GM21528 (cell line): Measurements from ENCODE around the gene GPI.

Experiments
- ATAC-seq: cut with Tn5 transposase; IDR thresholded peaks from one replicate; pipeline ENCODE4 v1.9.1; 2021; ENCODE audit warnings: mild to moderate bottlenecking, moderate library complexity; ENCODE audit not compliant: unreplicated experiment, low FRiP score

The GPI gene

DNA sequence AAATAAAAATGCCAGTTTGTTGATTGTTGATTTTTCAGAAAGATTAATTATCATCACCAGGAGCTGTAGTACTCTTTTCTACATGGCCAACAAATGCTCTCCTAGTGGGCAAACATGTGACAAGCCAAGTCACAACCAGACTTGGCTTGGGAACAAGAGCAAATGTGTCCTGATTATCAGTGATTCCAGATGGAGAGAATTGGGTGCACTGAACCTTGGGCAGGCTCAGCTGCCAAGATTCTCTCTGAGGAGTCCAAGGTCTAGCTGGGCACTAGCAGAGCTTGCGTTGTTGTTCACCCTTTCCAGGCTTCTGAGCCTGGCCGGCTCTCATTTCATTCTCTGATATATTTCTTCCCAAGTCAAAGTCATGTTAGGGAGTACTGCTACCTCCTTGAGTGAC, 27.3 kb upstream of the GPI start:
- ATAC-seq, result no peak

DNA sequence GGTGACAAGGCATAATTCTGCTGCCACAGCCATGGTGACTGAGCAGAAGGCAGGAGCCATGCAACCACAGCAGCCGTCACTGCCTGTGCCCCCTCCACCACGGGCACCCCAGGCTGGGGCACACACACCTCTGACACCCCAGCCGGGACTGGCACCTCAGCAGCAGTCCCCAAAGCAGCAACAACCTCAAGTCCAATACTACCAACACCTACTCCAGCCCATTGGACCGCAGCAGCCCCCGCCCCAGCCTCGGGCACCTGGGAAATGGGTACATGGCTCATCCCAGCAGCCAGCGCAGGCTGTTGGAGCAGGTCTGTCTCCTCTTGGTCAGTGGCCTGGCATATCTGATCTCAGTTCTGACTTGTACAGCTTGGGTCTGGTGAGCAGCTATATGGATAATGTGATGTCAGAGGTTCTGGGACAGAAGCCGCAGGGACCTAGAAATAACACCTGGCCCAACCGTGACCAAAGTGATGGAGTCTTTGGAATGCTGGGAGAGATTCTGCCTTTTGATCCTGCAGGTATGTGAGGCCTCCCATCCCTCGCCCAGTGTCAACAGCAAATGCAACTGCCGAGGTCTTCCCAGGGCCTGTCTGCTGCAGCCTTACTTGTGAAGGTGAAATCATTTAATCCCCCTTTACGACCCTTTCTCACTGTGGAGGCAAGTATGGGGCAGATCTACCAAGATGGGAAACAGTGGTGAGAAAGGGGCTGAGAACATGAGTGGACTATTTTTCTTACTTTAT, 22.9 kb upstream of the GPI start:
- no peak for ATAC-seq

DNA sequence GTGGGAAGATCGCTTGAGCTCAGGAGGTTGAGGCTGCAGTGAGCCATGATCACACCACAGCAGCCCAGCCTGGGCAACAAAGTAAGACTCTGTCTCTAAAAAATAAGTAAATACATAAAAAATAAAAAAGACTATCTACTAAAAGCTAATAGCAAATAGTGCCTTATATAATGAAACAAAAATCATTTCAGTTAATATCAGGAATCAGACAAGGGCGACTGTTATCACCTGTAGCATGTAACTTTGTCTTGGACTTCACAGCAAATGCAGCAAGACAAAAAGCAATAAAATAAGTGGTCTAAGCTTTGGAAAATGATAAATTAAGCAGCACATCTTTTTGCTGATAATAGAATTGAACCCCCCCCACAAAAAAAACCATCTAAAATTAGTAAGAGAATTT, 21.2 kb upstream of the GPI start:
- no peak for ATAC-seq

DNA sequence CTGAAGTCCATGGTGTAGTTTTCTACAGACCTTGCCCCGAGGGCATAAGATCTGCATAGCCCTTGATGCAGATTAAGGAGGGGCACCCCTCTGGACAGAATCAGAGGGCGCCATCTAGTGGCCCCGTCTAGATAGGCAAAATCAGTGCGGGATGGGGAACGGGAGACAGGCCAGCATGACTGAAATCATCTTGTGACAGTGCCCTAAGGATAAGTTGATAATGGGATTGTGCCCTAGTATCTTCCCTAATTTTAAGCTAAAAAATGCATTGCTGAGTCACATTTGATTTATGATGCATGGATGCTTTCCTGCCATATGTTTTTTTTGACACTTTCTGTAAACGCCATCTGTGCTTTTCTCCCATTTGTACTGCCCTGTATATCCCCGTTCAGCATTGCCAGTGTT, 19.0 kb upstream of the GPI start:
- ATAC-seq, result no peak

DNA sequence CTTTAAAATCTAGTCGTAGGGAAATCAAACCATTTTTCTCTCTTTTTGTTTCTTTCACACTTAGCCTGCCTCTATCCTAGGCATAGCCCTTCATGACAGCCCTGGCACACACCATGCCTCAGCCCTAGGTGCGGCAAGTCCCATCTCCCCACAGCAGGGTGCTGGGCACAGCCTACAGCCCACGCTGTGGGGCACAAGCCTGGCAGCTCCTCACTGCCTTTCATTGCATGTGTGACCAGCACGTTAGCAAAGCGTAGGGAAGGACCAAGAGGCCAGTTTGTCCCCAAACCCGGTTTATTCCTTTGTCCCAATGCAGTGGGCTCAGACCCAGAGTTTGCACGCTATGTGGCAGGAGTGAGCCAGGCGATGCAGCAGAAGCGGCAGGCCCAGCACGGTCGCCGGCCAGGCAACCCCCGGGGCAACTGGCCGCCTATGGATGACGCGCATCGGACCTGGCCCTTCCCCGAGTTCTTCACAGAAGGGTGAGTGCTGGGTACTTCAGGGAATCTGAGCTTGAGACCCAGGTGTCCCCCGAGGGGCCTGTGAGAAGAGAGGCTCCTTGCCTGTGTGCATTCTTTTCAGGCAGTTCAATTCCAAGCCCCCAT, 17.3 kb upstream of the GPI start:
- no peak for ATAC-seq

DNA sequence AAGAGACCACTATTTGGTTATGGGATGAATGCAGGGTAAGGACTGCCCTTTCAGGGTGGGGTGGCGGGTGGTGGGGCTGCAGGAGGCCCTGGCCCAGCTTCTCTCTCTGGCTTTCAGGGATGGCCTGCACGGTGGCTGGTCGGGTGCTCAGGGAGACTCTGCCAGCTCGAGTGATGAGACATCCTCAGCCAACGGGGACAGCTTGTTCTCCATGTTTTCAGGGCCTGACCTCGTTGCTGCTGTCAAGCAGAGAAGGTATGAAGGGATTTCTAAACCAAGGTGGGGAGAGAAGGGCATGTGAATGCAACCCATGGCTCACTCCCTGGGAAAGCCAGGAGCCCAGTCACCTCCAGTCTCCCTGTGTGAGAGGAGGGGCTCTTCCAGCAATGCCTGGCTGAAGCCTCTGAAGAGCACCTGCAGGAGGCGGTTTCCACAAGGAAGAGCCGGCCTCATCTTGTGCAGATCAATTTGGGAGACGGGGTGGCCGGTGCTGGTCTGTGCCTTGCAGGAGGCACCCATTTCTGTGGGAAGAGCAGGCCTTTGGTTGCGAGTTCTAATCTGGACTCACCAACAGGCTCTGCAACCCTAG, 16.0 kb upstream of the GPI start:
- no peak for ATAC-seq

DNA sequence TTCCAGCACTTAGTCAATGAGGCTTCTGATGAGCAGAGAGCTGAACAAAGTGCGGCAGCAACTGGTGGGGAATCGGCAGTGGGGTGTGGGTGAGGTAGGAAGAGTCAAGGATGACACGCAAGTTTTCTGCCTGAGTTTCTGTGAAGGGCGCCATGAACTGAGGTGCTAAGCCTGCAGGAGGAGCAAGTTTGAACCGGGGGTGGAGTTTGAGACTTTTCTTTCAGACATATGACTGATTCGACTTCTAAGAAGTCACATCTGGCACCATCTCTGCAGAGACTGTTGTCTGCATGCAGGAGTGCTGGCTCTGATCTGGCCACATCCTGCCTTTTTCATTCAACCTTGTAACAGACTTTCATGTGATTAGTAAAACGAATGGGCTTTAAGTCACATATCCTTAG, 14.8 kb upstream of the GPI start:
- no peak for ATAC-seq

DNA sequence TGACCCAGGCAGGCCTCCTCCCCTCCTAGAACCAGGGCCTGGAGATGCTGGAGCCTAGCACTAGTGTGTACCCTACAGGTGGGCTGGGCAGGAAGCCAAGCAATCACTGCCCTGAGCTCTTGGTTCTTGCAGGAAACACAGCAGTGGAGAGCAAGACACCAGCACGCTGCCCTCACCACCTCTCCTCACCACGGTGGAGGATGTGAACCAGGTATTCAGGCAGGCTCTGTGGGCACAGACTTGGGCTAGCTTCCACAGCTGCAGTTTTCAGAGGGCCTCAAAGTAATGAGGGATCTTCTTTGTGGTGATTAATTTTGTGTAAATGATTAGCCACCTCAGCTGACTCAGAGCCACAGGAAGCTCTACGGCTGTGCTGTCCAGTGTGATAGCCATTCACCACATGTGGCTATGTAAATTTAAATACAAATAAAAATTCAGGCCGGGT, 13.6 kb upstream of the GPI start:
- no peak for ATAC-seq

DNA sequence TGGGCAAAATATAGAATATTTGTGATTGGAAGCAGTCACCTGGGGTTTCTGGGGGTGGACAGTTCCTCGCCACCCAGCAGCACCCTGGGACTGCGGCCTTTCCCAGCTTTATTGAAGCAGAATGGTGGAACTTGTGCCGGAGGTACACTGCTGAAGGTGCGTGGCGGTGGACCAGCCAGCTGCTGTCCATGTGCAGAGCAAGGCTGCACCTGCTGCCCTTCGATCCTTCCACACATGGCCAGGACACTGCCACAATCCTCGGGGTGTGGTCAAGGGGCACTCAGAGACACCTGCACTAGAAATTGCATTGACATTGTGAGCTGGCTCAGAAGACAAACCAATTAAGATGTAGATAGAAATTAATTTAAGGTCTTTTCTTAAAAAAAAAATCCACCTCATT, 11.4 kb upstream of the GPI start:
- ATAC-seq, result no peak

DNA sequence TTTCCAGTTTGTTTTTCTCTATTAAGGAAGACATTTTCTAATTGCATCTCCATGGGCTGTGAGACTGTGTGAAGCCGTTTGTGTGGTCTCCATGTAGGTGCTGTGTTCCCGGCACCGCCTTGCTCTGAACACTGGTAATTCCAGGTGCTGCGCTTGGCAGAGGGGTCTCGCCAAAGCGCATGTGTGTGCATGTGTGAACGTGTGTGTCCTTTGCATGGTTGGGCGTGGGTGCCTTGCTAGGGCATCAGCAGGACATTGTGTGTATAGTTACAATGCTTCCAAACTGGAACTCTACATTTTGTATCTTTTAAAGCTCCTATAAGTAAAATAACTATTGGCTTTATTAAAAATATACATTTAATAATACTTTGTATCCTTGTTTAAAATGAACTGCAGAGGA, 9.8 kb upstream of the GPI start:
- no peak for ATAC-seq

DNA sequence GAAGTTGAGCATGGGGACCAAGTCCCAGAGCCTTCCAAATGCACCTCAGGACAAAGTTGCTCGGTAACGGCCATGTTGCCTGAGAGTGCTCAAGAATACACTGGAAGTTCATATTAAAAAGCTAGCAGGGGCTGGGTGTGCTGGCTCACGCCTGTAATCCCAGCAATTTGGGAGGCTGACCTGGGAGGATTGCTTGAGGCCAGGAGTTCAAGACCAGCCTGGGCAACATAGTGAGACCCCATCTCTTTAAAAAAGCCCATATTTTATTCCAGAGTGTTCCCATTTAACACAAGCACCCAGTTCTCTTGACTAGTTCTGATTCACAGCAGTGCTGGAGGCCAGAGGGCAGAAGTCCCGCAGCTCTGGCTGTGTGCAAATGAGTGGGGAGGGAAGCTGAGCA, 8.1 kb upstream of the GPI start:
- ATAC-seq, result no peak

DNA sequence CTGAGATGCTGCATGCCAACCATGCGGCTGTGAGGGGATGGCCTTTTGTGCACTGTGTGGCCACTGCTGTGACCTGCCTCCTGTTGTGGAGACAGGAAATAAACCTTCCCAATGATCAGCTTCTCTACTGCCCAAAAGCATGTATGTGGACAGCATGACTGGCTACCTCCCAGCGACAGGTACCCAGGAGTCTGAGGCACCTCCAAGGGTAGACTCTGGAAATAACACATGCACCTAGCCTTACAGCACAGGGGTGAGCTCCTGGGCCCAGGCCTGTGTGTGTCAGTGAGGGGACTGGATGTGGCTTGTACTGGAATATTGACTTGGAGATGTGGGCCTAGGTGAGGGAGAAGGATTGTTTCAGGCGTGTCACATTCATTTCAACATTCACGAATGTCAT, 7.6 kb upstream of the GPI start:
- ATAC-seq, result no peak

DNA sequence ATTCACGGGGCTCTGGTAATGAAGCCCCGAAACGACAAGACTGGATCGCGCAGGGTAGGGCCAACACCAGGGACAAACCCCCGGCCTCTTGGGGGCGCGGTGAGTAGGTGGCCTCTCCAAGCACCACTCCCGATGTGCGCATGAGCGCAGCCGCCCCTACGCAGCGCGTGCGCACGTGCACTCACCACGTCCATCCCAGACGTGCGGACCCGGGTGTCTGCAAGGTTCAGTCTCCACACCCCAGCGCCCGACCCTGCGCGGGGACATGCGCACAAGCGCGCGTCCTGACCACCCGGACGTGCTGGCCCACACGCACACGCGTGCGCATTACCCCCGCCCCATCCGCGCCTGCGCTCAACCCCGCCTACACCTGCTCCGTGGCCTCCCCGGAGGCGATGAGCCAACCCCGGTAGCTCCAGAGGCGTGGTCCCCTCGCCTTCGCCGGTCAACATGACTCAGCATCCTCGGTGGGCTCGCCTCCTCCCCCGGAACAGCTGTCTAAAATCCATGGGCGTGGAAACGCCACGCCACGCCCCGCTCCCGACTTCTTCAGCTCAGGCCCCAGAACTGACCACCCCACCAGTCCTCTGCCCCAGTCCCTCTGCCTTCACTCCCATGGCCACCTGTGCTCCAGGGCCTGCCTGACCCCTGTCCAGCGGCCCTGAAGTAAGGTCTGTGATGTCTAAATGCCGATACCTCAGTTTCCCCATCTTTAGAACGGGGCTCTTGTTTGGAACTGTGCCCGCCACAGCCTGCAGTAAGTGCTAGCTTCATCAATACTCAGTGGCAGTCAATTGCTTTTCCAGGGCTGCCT, 5.6 kb upstream of the GPI start:
- ATAC-seq, result peak; percentile 83

DNA sequence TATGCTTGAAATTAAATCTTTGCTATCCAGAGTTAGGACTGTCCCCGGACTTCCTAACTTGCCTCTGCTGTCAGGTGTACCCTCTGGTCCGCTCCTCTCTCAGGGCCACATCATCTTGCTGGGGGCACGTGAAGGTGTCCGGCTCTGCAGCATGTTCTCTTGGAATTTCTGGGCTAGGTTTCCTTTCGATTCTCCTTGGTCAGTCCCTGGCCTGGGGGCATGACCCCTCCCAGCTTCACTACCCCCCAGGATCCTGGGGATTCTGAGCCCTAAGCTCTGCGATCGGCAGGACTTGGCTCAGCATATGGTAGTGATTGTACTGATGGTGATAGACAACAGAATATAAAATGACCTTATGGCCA, 5.1 kb upstream of the GPI start:
- ATAC-seq, result peak; percentile 6

DNA sequence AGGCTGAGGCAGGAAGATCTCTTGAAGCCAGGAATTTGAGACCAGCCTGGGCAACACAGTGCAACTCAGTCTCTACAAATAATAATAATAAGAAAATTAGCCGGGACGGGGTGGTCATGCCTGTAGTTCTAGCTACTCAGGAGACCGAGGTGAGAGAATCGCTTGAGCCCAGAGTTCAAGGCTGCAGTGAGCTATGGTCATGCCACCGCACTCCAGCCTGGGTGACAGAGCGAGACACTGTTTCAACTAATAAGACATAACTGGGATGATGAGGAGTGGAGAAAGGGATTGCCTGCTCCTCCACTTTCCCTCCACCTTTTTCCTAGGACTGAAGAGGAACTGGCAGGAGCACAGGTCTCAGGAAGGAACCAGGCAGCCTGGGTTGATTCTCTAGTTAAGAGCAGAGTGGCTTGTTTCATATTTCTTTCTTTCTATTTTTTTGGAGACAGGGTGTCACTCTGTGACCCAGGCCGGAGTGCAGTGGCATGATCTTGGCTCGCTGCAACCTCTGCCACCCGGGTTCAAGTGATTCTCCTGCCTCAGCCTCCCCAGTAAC, 4.6 kb upstream of the GPI start:
- ATAC-seq, result no peak

DNA sequence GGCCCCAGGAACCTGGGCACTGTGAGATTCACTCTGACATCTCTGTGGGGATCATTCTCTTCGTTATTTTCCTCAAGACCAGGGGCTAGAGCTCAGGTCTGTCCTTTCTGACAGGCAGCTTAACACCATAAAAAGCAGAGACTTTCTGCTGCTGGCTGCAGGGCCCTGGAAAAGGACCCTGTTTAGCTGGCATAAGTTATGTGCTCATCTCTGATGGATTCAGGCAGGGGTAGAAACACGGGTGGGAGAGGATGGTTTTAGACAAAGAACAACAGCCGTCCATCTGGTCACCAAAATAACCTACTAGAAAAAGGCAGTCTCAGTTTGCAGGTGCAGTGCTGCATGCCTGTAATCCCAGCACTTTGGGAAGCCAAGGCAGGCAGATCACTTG, 2.3 kb upstream of the GPI start:
- ATAC-seq, result no peak

DNA sequence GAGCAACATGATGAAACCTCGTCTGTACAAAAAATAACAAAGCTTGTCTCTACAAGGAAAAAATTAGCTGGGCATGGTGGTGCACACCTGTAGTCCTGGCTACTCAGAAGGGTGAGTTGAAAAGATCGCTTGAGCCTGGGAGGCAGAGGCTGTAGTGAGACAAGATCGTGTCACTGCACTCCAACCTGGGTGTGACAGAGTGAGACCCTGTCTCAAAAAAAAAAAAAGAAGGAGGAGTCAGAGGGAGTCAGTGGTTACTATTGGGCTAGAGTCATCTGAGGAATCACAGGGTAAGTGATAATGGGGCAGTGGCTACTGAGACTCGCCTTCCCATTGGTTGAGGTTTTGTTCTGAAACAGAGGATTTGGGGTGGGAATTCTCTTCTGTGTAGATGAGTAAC, 1.9 kb upstream of the GPI start:
- no peak for ATAC-seq

DNA sequence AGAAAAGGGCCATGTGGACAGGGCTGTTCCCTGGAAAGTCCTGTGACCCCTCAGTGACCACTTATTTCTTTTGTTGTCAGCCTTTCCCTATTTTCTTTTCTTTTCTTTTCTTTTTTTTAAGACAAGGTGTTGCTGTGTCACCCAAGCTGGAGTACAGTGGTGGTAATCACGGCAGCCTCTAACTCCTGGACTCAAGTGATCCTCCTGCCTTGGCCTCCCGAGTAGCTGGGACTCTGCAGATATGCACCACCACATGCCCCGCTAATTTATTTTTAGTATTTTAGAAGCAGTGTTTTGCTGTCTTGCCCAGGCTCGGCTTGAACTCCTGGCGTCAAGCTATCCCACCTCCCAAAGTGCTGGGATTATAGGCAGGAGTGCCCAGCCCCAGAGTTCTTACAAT, 1.1 kb upstream of the GPI start:
- ATAC-seq, result no peak

DNA sequence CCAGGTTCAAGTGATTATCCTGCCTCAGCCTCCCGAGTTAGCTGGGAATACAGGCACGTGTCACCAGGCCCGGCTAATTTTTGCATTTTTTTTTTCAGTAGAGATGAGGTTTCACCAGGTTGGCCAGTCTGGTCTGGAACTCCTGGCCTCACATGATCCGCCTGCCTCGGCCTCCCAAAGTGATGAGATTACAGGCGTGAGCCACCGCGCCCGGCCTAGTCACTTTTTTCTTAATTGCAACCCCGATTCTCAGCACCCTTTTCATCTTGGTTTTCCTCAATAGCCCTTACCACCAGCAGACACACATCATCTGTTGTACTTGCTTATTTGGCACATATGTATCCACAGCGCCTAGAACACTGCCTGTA, 550 bp upstream of the GPI start:
- no peak for ATAC-seq

DNA sequence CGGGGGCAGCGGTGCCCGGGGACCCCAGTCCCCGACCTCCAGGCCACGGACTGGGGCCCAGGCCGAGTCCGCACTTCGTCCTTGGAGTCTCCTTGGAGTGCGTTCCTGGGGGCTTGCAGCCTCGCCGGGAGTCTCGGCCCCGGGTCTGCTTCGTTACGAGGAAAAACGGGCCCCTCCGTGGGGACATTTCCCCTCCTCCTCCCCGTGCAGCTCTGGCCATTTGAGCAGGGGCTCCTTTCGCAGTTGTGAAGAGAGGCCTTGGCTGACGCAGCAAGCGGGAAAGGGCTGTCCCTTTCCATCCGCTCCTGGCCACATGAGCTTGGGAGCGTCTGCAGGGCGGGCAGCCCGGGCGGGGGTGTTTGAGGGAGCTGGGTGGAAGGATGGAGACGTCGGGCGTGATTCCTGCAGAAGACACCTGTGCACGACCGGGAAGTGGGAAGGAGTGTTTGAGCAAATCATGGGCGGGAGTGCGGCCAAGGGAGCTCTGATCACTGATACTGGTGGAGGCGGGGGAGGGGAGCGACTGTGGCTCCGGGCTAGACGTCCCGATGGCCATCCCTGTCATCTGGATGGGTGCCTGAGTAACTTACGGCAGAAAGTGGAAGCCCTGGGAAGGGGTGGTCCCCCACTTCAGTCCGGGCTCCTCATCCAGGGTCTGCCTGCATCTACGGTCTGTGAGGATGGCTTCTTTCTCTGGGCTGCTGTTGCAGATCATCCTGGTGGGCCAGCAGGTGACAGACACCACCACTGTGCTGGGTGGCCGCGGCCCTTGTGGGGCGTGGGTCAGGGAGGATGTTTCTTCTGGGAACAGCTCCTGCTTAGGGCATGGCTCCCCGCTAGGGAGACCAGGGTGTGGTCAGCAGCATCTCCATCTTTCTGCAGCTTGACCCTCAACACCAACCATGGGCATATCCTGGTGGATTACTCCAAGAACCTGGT, 736 bp downstream of the GPI start:
- ATAC-seq, result no peak
